Pancreas (tissue), 10 donors: Measurements from ENCODE around the gene LPCAT1. TPM values are rescaled to one million over a fixed set of nuclear protein-coding genes. Genes with fewer than 3 reads are reported as not detected.
"Not testable (repeated sequence)": the region's sequence is repeated elsewhere in the genome, so short reads cannot be mapped to it uniquely, and the experiment has no call there.

Experiments
- ATAC-seq, 4 donors: fragments of 200-7000 bp; cut with Tn5 transposase; one replicate each; pipeline versions ENCODE4 v1.8.0 to v1.9.1; 2020; ENCODE audit warnings: mild to moderate bottlenecking in 4 of 4, moderate library complexity in 4 of 4
- DNase-seq, 6 donors: peaks; one replicate each; pipeline ENCODE4 v3.0.0-alpha.2; 2020
- FAIRE-seq: peaks from 2 replicates; lab custom pipeline; 2012; peaks lifted over from hg19 to GRCh38; lab: Jason Lieb, UNC
- H3K27ac ChIP-seq, 4 donors: fragments of 200-600 bp; sonication (generic); 1 replicate in 3 of 4; 2 replicates in 1 of 4; pipeline versions ENCODE4 v1.5.0 to v1.8.0; 2020
- H3K27me3 ChIP-seq, 4 donors: fragments of 200-600 bp; one replicate each; pipeline ENCODE4 v1.8.0; 2021
- H3K36me3 ChIP-seq, 3 donors: fragments of 200-600 bp; sonication (generic) in 1 of 3; one replicate each; pipeline versions ENCODE4 v1.5.0 to v1.8.0; 2020 to 2021
- H3K4me1 ChIP-seq, 3 donors: fragments of 200-600 bp; one replicate each; pipeline ENCODE4 v1.8.0; 2021
- H3K4me3 ChIP-seq, 4 donors: fragments of 200-600 bp; sonication (generic) in 2 of 4; one replicate each; pipeline versions ENCODE4 v1.5.0 to v1.8.0; 2020 to 2021
- H3K9me3 ChIP-seq, 4 donors: fragments of 200-600 bp; one replicate each; pipeline ENCODE4 v1.8.0; 2021
- WGBS, 2 donors: extraction: QIAGEN DNeasy Blood & Tissue Kit; methylation state at CpG; one replicate each; pipeline ENCODE4 v1.1.7; 2013; 5-methylcytosine and 5-hydroxymethylcytosine counted together
- intact Hi-C, 3 donors: fragments of 100-400 bp; cut with DNase I; formaldehyde crosslinking; loops; one replicate each; pipeline versions ENCODE4 v1.11.1 to v1.14.2; 2022
- polyA plus RNA-seq, 2 donors: library from polyadenylated mRNA; stranded (reverse); fragments of 200-250 nt; gene quantifications; one replicate each; pipeline ENCODE4 v1.2.3, GENCODE V29; 2013
- total RNA-seq, 6 donors: library from RNA; stranded (reverse); fragmentation: NEBNext Ultra II Directional in 4 of 6; extraction: Animal tissue kit (Norgen Biotek cat#: 25700) in 4 of 6; gene quantifications; one replicate each; pipeline versions ENCODE4 v1.2.1 to v1.2.4, GENCODE V29; 2021 to 2023
- TF ChIP-seq, protein P1 (sequence below), 4 donors: fragments of 200-600 bp; sonication (generic) in 3 of 4; IDR thresholded peaks; one replicate each; pipeline versions ENCODE4 v1.5.0 to v1.8.0; 2021; ENCODE audit warnings: antibody characterized with exemption in 4 of 4
- donor health status: healthy with polysubstance abuse.
- donor health status: DM: no; HTN: no; CAD: no; lungs with moderate emphysema.
- donor health status: DM: no; HTN: no; CAD: no.
- donor health status: control.
- donor health status: control.
- donor health status: Bipolar disorder and iron deficiency.
- donor health status: DM: yes; HTN: yes; CAD: no.
- donor health status: DM: no; HTN: no; CAD: no.
- donor health status: DM: no; HTN: no; CAD: no.
- donor health status: DM: yes; HTN: yes; CAD: no.

LPCAT1 gene
- total and polyA plus RNA-seq, 8 donors: 6.5 to 26.1 (median 13.8) TPM

DNA sequence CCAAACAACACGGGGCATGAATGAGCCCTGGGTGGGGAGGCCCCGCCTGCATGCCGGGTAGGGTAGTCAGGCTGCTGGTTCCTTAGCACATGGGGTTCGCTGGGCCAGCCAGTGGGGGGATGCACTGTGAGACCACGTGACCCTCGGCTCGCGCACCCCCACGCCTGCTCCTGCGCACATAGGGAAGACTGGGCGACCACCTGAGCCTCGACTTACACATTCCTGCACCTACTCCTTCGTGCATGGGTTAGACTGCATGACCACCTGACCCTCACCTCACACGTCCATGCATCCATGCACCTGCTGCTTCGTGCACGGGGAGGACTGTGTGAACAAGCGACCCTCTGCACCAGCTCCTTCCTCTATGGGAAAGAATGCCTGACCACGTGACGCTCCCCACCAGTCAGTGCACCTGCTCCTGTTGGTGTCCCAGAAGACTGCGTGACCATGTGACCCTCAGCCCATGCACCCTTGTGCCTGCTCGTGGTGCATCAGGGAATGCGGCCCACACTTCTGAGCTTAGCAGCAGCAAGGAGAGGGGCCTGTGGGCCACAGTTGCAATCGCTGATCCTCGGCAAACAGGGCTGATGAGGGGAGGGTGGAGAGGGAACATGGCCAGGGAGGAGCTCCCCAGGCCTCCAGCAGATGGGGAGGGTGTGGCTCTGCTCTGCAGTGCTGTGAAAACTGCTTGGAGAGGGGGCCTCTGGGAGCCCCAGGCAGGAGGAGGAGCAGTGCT lies 18.1 kb downstream of the LPCAT1 start:
- DNase-seq: peak in 2 of 6 donors; percentile 11 to 51
- H3K9me3 ChIP-seq: no peaks in the 10 kb centered on the region
- FAIRE-seq: no peak
- no peaks in the 10 kb centered on the region for H3K36me3 ChIP-seq
- intact Hi-C loops: no loop called here
- WGBS, 2 donors: 90 to 91% methylated on average over 24 of the region's 24 CpGs
- H3K4me3 ChIP-seq: no peak overlapping the region
- H3K27ac ChIP-seq: no peak overlapping the region
- TF ChIP-seq, protein P1, sequence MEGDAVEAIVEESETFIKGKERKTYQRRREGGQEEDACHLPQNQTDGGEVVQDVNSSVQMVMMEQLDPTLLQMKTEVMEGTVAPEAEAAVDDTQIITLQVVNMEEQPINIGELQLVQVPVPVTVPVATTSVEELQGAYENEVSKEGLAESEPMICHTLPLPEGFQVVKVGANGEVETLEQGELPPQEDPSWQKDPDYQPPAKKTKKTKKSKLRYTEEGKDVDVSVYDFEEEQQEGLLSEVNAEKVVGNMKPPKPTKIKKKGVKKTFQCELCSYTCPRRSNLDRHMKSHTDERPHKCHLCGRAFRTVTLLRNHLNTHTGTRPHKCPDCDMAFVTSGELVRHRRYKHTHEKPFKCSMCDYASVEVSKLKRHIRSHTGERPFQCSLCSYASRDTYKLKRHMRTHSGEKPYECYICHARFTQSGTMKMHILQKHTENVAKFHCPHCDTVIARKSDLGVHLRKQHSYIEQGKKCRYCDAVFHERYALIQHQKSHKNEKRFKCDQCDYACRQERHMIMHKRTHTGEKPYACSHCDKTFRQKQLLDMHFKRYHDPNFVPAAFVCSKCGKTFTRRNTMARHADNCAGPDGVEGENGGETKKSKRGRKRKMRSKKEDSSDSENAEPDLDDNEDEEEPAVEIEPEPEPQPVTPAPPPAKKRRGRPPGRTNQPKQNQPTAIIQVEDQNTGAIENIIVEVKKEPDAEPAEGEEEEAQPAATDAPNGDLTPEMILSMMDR (IDR thresholded peaks at IDR 0.05): no peak
- no peak for ATAC-seq
- H3K4me1 ChIP-seq: no peaks in the 10 kb centered on the region
- H3K27me3 ChIP-seq: no peaks in the 10 kb centered on the region

DNA sequence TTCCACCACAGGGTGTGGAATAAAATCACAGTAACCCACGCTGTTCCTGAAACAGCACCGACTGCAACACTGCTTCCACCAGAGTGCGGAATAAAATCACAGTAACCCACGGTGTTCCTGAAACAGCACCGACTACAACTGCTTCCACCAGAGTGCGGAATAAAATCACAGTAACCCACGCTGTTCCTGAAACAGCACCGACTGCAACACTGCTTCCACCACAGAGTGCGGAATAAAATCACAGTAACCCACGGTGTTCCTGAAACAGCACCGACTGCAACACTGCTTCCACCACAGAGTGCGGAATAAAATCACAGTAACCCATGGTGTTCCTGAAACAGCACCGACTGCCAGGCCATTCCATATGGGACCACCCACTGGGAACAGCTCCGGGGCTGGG lies 18.7 kb downstream of the LPCAT1 start:
- WGBS, 2 donors: 81 to 83% methylated on average over 14 of the region's 14 CpGs
- ATAC-seq, H3K4me1 ChIP-seq, H3K9me3 ChIP-seq, H3K27me3 ChIP-seq, FAIRE-seq, H3K27ac ChIP-seq, H3K36me3 ChIP-seq, DNase-seq, H3K4me3 ChIP-seq, intact Hi-C loops: not testable (repeated sequence)

DNA sequence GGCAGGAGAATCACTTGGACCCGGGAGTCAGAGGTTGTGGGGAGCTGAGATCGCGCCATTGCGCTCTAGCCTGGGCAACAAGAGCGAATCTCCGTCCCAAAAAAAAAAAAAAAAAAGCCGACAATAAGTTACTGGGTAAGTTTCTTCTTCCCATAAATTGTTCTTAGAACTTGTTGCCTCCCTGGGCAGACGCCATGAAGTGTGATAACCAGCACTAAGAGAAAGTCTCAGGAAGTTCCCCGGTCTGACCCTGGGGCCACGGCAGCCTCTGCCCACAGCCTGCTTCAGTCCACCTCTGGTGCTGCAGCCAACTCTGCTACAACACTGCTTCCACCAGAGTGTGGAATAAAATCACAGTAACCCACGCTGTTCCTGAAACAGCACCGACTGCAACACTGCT lies 19.1 kb downstream of the LPCAT1 start:
- DNase-seq: peak in 1 of 6 donors; percentile 23
- no peak for ATAC-seq
- no peaks in the 10 kb centered on the region for H3K36me3 ChIP-seq
- no peaks in the 10 kb centered on the region for H3K27me3 ChIP-seq
- no peaks in the 10 kb centered on the region for H3K9me3 ChIP-seq
- H3K4me3 ChIP-seq: no peak overlapping the region
- no peak overlapping the region for H3K27ac ChIP-seq
- intact Hi-C loops: no loop called here
- H3K4me1 ChIP-seq: no peaks in the 10 kb centered on the region
- no peak for FAIRE-seq
- WGBS, 2 donors: 82 to 86% methylated on average over 12 of the region's 12 CpGs
- TF ChIP-seq, protein P1 (IDR thresholded peaks at IDR 0.05): no peak

- Histone ChIP-seq H3K27ac (peak overlapping the region in 1 of 4 donors; percentile 47), H3K4me1 (no peaks in the 10 kb centered on the region), H3K9me3 (no peaks in the 10 kb centered on the region), H3K27me3 (no peaks in the 10 kb centered on the region), H3K4me3 (no peak overlapping the region), H3K36me3 (no peaks in the 10 kb centered on the region)
- peak in 1 of 6 donors; percentile 42 for DNase-seq
- FAIRE-seq: no peak
- TF ChIP-seq, protein P1 (IDR thresholded peaks at IDR 0.05): no peak
- 96 to 97% methylated on average over 14 of the region's 14 CpGs for whole genome bisulfite sequencing, 2 donors
- no peak for ATAC-seq
- intact Hi-C loops: no loop called here
These were observed 19.6 kb downstream of the LPCAT1 start for GRCh38 chr5:1504069-1504595.

- no peak overlapping the region for H3K4me3 ChIP-seq
- FAIRE-seq: no peak
- no peaks in the 10 kb centered on the region for H3K9me3 ChIP-seq
- H3K36me3 ChIP-seq: no peaks in the 10 kb centered on the region
- 74 to 77% methylated on average over 24 of the region's 24 CpGs for WGBS, 2 donors
- no peaks in the 10 kb centered on the region for H3K27me3 ChIP-seq
- peak overlapping the region in 2 of 4 donors; percentile 47 to 55 for H3K27ac ChIP-seq
- TF ChIP-seq, protein P1 (IDR thresholded peaks at IDR 0.05): no peak
- no peaks in the 10 kb centered on the region for H3K4me1 ChIP-seq
- DNase-seq: peak in 2 of 6 donors; percentile 13 to 62
- peak in 3 of 4 donors; percentile 33 to 67 (median 54) for ATAC-seq
- intact Hi-C loops: no loop called here
These were observed 20.3 kb downstream of the LPCAT1 start for GRCh38 chr5:1503241-1504068.
